ENCODE measurements around the gene TRIL. TPM values are rescaled to one million over a fixed set of nuclear protein-coding genes. Genes with fewer than 3 reads are reported as not detected.

Gene TRIL
- total and polyA plus RNA-seq, 2 experiments from 2014 or later: 0.08 to 0.32 TPM

DNA sequence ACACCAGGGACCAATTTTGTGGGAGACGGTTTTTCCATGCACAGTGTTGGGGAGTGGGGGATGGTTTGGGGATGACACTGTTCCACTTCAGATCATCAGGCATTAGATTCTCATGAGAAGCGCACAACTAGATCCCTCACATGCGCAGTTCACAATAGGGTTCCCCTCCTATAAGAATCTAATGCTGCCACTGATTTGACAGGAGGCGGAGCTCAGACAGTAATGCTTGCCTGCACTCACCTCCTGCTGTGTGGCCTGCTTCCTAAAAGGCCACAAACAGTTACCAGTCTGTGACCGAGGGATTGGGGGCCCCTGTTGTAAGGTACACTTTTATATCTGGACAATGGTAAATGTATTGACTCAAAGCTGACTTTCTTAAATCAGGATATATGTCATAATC, 45.6 kb upstream of the TRIL start:
- TF ChIP-seq EZH2phosphoT487 (IDR thresholded peaks at IDR 0.05; ENCODE audit: insufficient read depth, low read depth) (no peak), EZH2 (IDR thresholded peaks at IDR 0.05; ENCODE audit: insufficient read depth, poor library complexity, severe bottlenecking) (no peak)

DNA sequence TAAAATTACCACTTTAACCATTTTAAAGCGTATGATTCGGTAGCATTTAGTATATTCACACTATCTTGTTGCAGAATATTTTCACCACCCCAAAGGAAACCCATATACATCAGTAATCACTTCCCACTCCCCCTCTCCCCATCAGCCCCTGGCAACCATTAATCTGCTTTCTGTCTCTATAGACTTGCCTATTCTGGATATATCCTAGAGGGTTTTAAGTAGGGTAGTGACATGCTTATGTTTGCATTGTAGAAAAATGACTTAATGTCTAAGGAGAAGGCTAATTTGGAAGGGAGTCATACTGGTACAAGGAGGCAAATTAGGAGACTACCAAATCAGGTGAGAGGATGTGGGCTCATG, 42.6 kb upstream of the TRIL start:
- Histone ChIP-seq H3K4me2 (ENCODE audit: unreplicated experiment) (no peak overlapping the region), H3K36me3 (ENCODE audit: low read depth) (no peaks in the 10 kb centered on the region), H4K20me1 (ENCODE audit: insufficient read depth) (no peaks in the 10 kb centered on the region), H3K9me3 (ENCODE audit: low read depth) (no peaks in the 10 kb centered on the region), H3K79me2 (ENCODE audit: insufficient read depth) (no peaks in the 10 kb centered on the region), H3K9me2 (ENCODE audit: insufficient read depth) (no peaks in the 10 kb centered on the region), H3K9ac (no peak overlapping the region), H3K27me3 (replicated peaks; ENCODE audit: insufficient read depth) (peaks cover 23% of the 10 kb centered on the region), H3F3A (ENCODE audit: insufficient read depth) (no peaks in the 10 kb centered on the region), H3K27ac (no peak overlapping the region), H3K4me1 (ENCODE audit: insufficient read depth) (no peaks in the 10 kb centered on the region), H3K4me3 (no peak overlapping the region), H2AFZ (no peak overlapping the region)
- in situ Hi-C loops (cut with MboI): no loop called here
- no peak for TF ChIP-seq EZH2phosphoT487 (IDR thresholded peaks at IDR 0.05; ENCODE audit: insufficient read depth, low read depth)
- TF ChIP-seq EZH2 (IDR thresholded peaks at IDR 0.05; ENCODE audit: insufficient read depth, poor library complexity, severe bottlenecking): no peak
- no peak for DNase-seq
- WGBS, 2 experiments (ENCODE audit: low coverage in 1 of 2, low lambda C conversion rate in 2 of 2, missing lambda C conversion rate in 2 of 2): 66 to 83% methylated on average over 2 of the region's 2 CpGs

More for the DNA sequence above, 45.6 kb upstream of the TRIL start:
- Histone ChIP-seq H3K79me2 (ENCODE audit: insufficient read depth) (no peaks in the 10 kb centered on the region), H3K9ac (no peak overlapping the region), H3K9me2 (ENCODE audit: insufficient read depth) (no peaks in the 10 kb centered on the region), H3K27me3 (replicated peaks; ENCODE audit: insufficient read depth) (peaks cover 23% of the 10 kb centered on the region), H3K4me1 (ENCODE audit: insufficient read depth) (no peaks in the 10 kb centered on the region), H3F3A (ENCODE audit: insufficient read depth) (no peaks in the 10 kb centered on the region), H3K36me3 (ENCODE audit: low read depth) (no peaks in the 10 kb centered on the region), H4K20me1 (ENCODE audit: insufficient read depth) (no peaks in the 10 kb centered on the region), H3K9me3 (ENCODE audit: low read depth) (no peaks in the 10 kb centered on the region), H2AFZ (no peak overlapping the region), H3K27ac (no peak overlapping the region), H3K4me2 (ENCODE audit: unreplicated experiment) (no peak overlapping the region), H3K4me3 (no peak overlapping the region)
- 85 to 87% methylated on average over 5 of the region's 5 CpGs for WGBS, 2 experiments (ENCODE audit: low coverage in 1 of 2, low lambda C conversion rate in 2 of 2, missing lambda C conversion rate in 2 of 2)
- no peak for DNase-seq
- in situ Hi-C loops (cut with MboI): no loop called here

DNA sequence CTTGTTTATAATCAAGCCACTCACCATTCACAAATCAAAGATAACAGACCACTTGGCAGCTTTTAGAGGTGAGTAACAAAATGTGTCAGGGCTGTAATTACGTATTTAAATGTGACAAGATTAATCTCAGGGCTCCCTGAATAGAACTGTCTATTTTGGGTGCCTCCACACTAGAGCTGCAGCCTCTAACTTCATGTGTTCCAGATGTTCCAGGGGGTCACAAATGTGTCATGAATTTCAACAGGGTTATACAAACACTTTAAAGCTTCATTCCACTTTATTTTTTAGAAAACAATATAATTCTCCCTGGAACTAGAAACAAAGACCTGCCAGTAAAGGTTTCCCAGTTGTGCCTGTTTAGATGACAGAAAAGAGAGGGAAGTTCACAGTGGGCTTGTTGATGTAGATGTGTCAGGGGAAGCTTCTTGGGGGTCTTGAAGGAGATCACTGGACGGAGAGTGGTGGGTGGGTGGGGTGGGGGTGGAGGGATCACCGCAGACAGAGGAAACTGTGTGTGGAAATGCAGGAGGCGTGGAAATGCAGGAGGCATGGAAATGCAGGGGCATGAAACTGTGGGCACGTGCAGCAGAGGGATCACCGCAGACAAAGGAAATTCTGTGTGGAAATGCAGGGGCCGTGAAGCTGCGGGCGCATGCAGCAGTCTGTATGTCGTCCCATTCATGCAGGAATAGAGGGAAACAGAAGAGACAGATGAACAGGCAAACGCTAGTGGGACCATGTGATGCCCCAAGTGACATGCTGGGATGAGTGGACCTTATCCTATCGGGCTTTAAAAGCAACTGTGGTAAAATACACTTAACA, 42.0 kb upstream of the TRIL start:
- Histone ChIP-seq H3K27ac (no peak overlapping the region), H2AFZ (no peak overlapping the region), H4K20me1 (ENCODE audit: insufficient read depth) (no peaks in the 10 kb centered on the region), H3F3A (ENCODE audit: insufficient read depth) (no peaks in the 10 kb centered on the region), H3K4me2 (ENCODE audit: unreplicated experiment) (no peak overlapping the region), H3K4me1 (ENCODE audit: insufficient read depth) (no peaks in the 10 kb centered on the region), H3K9ac (no peak overlapping the region), H3K36me3 (ENCODE audit: low read depth) (no peaks in the 10 kb centered on the region), H3K4me3 (no peak overlapping the region), H3K27me3 (replicated peaks; ENCODE audit: insufficient read depth) (peaks cover 23% of the 10 kb centered on the region), H3K79me2 (ENCODE audit: insufficient read depth) (no peaks in the 10 kb centered on the region), H3K9me2 (ENCODE audit: insufficient read depth) (no peaks in the 10 kb centered on the region), H3K9me3 (ENCODE audit: low read depth) (no peaks in the 10 kb centered on the region)
- no peak for TF ChIP-seq EZH2 (IDR thresholded peaks at IDR 0.05; ENCODE audit: insufficient read depth, poor library complexity, severe bottlenecking)
- in situ Hi-C loops (cut with MboI): no loop called here
- WGBS, 2 experiments (ENCODE audit: low coverage in 1 of 2, low lambda C conversion rate in 2 of 2, missing lambda C conversion rate in 2 of 2): 82 to 84% methylated on average over 10 to 12 of the region's 12 CpGs
- no peak for DNase-seq

DNA sequence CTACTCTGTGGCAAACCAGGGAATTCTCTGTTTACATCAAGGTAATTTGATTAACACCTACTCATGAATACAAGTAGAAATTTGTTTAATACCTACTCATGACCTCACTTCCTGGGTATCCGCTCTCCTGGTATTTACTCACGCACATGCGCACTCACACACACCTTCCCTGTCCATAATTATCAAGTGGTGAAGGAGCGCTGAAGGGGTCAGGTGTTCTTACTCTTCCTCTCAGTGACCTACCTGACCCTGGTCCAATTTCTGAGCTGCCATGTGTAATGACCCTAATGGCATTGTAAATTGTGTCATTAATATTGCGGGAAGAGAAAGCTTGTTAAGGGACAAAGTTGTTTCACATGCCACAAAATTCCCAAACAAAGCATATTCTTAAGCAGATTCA, 41.3 kb upstream of the TRIL start:
- no peak for DNase-seq
- Histone ChIP-seq H3K27me3 (replicated peaks; ENCODE audit: insufficient read depth) (peaks cover 23% of the 10 kb centered on the region), H3K27ac (no peak overlapping the region), H4K20me1 (ENCODE audit: insufficient read depth) (no peaks in the 10 kb centered on the region), H3K4me1 (ENCODE audit: insufficient read depth) (no peaks in the 10 kb centered on the region), H3K9me2 (ENCODE audit: insufficient read depth) (no peaks in the 10 kb centered on the region), H3K4me2 (ENCODE audit: unreplicated experiment) (no peak overlapping the region), H3F3A (ENCODE audit: insufficient read depth) (no peaks in the 10 kb centered on the region), H3K9ac (no peak overlapping the region), H3K4me3 (no peak overlapping the region), H3K9me3 (ENCODE audit: low read depth) (no peaks in the 10 kb centered on the region), H2AFZ (no peak overlapping the region), H3K79me2 (ENCODE audit: insufficient read depth) (no peaks in the 10 kb centered on the region), H3K36me3 (ENCODE audit: low read depth) (no peaks in the 10 kb centered on the region)
- TF ChIP-seq EZH2phosphoT487 (IDR thresholded peaks at IDR 0.05; ENCODE audit: insufficient read depth, low read depth): no peak
- no peak for TF ChIP-seq EZH2 (IDR thresholded peaks at IDR 0.05; ENCODE audit: insufficient read depth, poor library complexity, severe bottlenecking)
- in situ Hi-C loops (cut with MboI): no loop called here
- 90 to 96% methylated on average over 5 of the region's 5 CpGs for WGBS, 2 experiments (ENCODE audit: low coverage in 1 of 2, low lambda C conversion rate in 2 of 2, missing lambda C conversion rate in 2 of 2)

Measured in GM23248 (cell line).